Stimulated activated CD4-positive, alpha-beta T cell treated with anti-CD3 and anti-CD28 coated beads, Interleukin-4, amount 100 ng/mL, for 1 hour (primary cell): Measurements from ENCODE around the gene SLC31A2.
"Not testable (repeated sequence)": the region's sequence is repeated elsewhere in the genome, so short reads cannot be mapped to it uniquely, and the experiment has no call there.

Experiments
- DNase-seq: peaks from one replicate; pipeline ENCODE4 v3.0.0-alpha.2; 2020

SLC31A2 gene

GRCh38 chr9:113150670-113151611 lies at the start of gene SLC31A2:
TSS of gene SLC31A2 (plus strand) at chr9:113151007. CDS start at chr9:113151075, 68 bp downstream.
- DNase-seq: peak; percentile 91

GRCh38 chr9:113105345-113105744 lies 45.5 kb upstream of the SLC31A2 start:
- DNase-seq: not testable (repeated sequence)

- not testable (repeated sequence) for DNase-seq
These were observed 39.5 kb upstream of the SLC31A2 start for GRCh38 chr9:113111065-113111951.

- DNase-seq: not testable (repeated sequence)
These were observed 37.9 kb upstream of the SLC31A2 start for GRCh38 chr9:113112706-113113510.

- DNase-seq: not testable (repeated sequence)
These were observed 32.0 kb upstream of the SLC31A2 start for GRCh38 chr9:113118829-113119228.

- DNase-seq: no peak
These were observed 25.3 kb upstream of the SLC31A2 start for GRCh38 chr9:113125386-113126035.

GRCh38 chr9:113129466-113129865 lies 21.3 kb upstream of the SLC31A2 start:
- no peak for DNase-seq

GRCh38 chr9:113129884-113130283 lies 20.9 kb upstream of the SLC31A2 start:
- no peak for DNase-seq

GRCh38 chr9:113131689-113132151 lies 19.1 kb upstream of the SLC31A2 start:
- DNase-seq: no peak

GRCh38 chr9:113137196-113138168 lies 13.3 kb upstream of the SLC31A2 start:
- no peak for DNase-seq

- no peak for DNase-seq
These were observed 12.0 kb upstream of the SLC31A2 start for GRCh38 chr9:113138760-113139159.

GRCh38 chr9:113139225-113139829 lies 11.5 kb upstream of the SLC31A2 start:
- no peak for DNase-seq

- no peak for DNase-seq
These were observed 10.9 kb upstream of the SLC31A2 start for GRCh38 chr9:113139953-113140352.

- DNase-seq: not testable (repeated sequence)
These were observed 9.9 kb upstream of the SLC31A2 start for GRCh38 chr9:113140896-113141295.

GRCh38 chr9:113143432-113144227 lies 7.2 kb upstream of the SLC31A2 start:
- no peak for DNase-seq

- DNase-seq: no peak
These were observed 2.5 kb upstream of the SLC31A2 start for GRCh38 chr9:113148372-113148705.

GRCh38 chr9:113148781-113149510 lies 1.9 kb upstream of the SLC31A2 start:
- DNase-seq: no peak

- not testable (repeated sequence) for DNase-seq
These were observed 1.2 kb upstream of the SLC31A2 start for GRCh38 chr9:113149561-113149960.
